Stimulated activated CD4-positive, alpha-beta T cell treated with anti-CD3 and anti-CD28 coated beads, Interleukin-4, amount 100 ng/mL, for 48 hours (primary cell): ENCODE data around the gene SH3PXD2A.

Source experiments
- DNase-seq, 2 donors: peaks; one replicate each; pipeline ENCODE4 v3.0.0-alpha.2; 2020; ENCODE audit warnings: low read depth in 2 of 2

The SH3PXD2A gene

GRCh38 chr10:103685880-103686669, 169.3 kb downstream of the SH3PXD2A start:
- peak; percentile 65 to 80 for DNase-seq

- no peak for DNase-seq
Measured at GRCh38 chr10:103683851-103684250, 171.5 kb downstream of the SH3PXD2A start.

- no peak for DNase-seq
Measured at GRCh38 chr10:103682631-103683030, 172.7 kb downstream of the SH3PXD2A start.

- DNase-seq, result no peak
Measured at GRCh38 chr10:103681617-103682399, 173.6 kb downstream of the SH3PXD2A start.

- no peak for DNase-seq
Measured at GRCh38 chr10:103680869-103681236, 174.5 kb downstream of the SH3PXD2A start.

GRCh38 chr10:103679096-103679790, 176.1 kb downstream of the SH3PXD2A start:
- no peak for DNase-seq

- DNase-seq, result peak; percentile 66 to 80
Measured at GRCh38 chr10:103678178-103678526, 177.2 kb downstream of the SH3PXD2A start.

- DNase-seq, result no peak
Measured at GRCh38 chr10:103677486-103678177, 177.7 kb downstream of the SH3PXD2A start.

- no peak for DNase-seq
Measured at GRCh38 chr10:103676851-103677417, 178.4 kb downstream of the SH3PXD2A start.

GRCh38 chr10:103676058-103676785, 179.2 kb downstream of the SH3PXD2A start:
- no peak for DNase-seq

GRCh38 chr10:103673606-103674005, 181.8 kb downstream of the SH3PXD2A start:
- DNase-seq, result no peak

- DNase-seq, result no peak
Measured at GRCh38 chr10:103672345-103672744, 183.0 kb downstream of the SH3PXD2A start.

GRCh38 chr10:103671126-103671895, 184.1 kb downstream of the SH3PXD2A start:
- DNase-seq, result no peak

- no peak for DNase-seq
Measured at GRCh38 chr10:103669944-103670343, 185.4 kb downstream of the SH3PXD2A start.

- no peak for DNase-seq
Measured at GRCh38 chr10:103669243-103669929, 186.0 kb downstream of the SH3PXD2A start.

- no peak for DNase-seq
Measured at GRCh38 chr10:103668351-103669242, 186.8 kb downstream of the SH3PXD2A start.

- no peak for DNase-seq
Measured at GRCh38 chr10:103667356-103667755, 188.0 kb downstream of the SH3PXD2A start.

GRCh38 chr10:103666762-103667150, 188.6 kb downstream of the SH3PXD2A start:
- no peak for DNase-seq
